MG63 (cell line): ENCODE data around the gene ZFP91. TPM values are rescaled to one million over a fixed set of nuclear protein-coding genes. Genes with fewer than 3 reads are reported as not detected.
A peak's percentile ranks its signal among the peaks of the same experiment; 100 is the strongest.

ENCODE experiments used
- DNase-seq: peaks from one replicate; pipeline ENCODE4 v3.0.0-alpha.2; 2020
- H3K27me3 ChIP-seq: fragments of 250-450 bp; sonication (Bioruptor Pico); 2 replicates; pipeline ENCODE4 v1.5.1; 2020; ENCODE audit warnings: mild to moderate bottlenecking, moderate library complexity
- H3K36me3 ChIP-seq: fragments of 250-450 bp; sonication (Bioruptor Pico); 2 replicates; pipeline ENCODE4 v1.5.1; 2020; ENCODE audit warnings: mild to moderate bottlenecking, moderate library complexity
- H3K4me3 ChIP-seq: fragments of 250-450 bp; sonication (Bioruptor Pico); 2 replicates; pipeline ENCODE4 v1.5.1; 2020; ENCODE audit warnings: mild to moderate bottlenecking, moderate library complexity
- H3K9me3 ChIP-seq: fragments of 250-450 bp; sonication (Bioruptor Pico); 2 replicates; pipeline ENCODE4 v1.5.1; 2020; ENCODE audit warnings: mild to moderate bottlenecking, moderate library complexity
- total RNA-seq: library from RNA; depleted of rRNA; stranded (reverse); fragments of >200 nt; shearing (Covaris generic); gene quantifications from 2 replicates; pipeline ENCODE4 v1.2.3, GENCODE V29; 2014; ENCODE audit warnings: low replicate concordance

The ZFP91 gene
- total RNA-seq, 1 experiment from 2014 or later, result 56.1 TPM

DNA sequence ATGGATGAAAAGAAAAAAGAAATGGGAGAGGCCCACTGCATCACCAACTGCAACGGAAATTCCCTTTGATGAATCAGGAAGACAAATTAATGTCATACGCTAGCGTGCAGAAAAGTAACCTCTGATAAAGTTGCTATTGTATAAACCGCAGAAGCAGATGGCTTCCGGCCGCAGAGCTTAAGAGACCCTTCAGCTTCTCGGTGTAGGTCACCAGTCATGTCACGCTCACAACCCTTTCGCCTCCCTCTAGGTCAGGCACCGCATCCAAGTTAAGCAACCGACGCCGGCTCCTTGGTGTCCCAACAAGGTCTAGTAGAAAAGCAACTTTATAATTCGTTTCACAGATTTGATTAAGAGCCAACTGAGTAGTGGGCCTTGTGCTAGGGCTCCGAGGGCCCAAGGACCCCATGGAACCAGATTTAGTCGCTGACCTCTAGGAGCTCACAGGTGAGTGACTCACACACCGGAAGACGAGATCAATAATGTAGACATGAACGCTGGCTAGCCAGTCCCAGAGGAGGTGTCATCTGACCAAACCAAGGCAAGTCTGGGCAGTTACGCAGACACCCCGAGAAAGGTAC lies 1.2 kb upstream of the ZFP91 start:
- DNase-seq, result peak; percentile 69
- Histone ChIP-seq H3K4me3 (peak overlapping the region; percentile 100), H3K27me3 (no peaks in the 10 kb centered on the region), H3K36me3 (peaks cover 28% of the 10 kb centered on the region), H3K9me3 (no peaks in the 10 kb centered on the region; the same call in 1 of the 2 replicates)

DNA sequence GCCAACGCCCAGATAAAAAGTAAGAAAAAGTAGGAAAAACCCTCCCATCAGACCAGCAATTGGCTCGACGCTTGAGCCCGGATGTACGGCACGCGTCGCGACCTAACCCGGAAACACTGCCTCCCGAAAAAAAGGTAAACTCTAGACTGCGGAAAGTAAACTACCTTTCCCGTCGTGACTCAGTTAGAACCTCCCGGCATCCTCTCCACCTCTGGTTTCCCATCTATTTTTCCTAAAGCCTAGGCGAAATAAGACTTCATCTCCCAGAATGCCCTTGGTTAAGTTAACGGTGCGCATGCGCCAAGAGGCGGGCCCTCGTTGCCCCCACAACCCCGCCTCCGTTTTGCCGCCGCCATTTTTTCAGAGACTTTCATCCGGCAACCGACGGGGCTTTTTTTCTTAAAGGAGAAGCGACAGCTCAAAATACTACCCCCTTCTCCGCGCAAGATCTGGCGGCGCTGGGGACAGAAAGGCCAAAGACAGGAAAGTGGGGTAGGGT lies 678 bp upstream of the ZFP91 start:
- peak; percentile 89 for DNase-seq
- Histone ChIP-seq H3K4me3 (peak overlapping the region; percentile 100), H3K9me3 (no peaks in the 10 kb centered on the region; the same call in 1 of the 2 replicates), H3K36me3 (peaks cover 30% of the 10 kb centered on the region), H3K27me3 (no peaks in the 10 kb centered on the region)

DNA sequence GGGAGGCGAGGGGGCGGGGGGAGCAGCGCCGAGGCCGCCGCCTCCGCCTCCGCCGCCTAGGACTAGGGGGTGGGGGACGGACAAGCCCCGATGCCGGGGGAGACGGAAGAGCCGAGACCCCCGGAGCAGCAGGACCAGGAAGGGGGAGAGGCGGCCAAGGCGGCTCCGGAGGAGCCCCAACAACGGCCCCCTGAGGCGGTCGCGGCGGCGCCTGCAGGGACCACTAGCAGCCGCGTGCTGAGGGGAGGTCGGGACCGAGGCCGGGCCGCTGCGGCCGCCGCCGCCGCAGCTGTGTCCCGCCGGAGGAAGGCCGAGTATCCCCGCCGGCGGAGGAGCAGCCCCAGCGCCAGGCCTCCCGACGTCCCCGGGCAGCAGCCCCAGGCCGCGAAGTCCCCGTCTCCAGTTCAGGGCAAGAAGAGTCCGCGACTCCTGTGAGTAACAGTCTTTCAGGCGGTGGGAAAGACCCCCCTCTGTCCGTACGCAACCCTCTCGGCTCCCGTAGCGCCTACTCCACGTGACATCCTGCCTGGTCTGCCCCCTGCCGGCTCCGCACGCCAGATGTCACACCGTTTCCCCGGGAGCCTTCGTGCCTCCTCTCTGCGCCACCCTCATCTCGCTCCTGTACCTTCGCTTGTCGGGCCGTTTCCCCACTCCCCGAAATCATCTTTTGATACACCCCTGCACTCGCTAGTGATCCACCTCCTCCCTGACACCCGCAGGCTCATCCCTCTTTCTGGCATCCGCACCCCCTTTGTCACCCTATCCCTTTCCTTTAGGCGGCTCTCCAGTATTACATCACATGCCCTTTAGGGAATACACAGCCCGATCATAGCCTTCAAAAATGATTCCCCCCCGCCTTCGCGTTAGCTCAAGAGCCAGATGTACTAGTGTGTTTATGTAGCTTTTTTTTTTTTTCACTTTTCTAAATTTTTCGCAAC lies 598 bp downstream of the ZFP91 start:
- Histone ChIP-seq H3K9me3 (no peaks in the 10 kb centered on the region; the same call in 1 of the 2 replicates), H3K4me3 (peak overlapping the region; percentile 100), H3K27me3 (no peaks in the 10 kb centered on the region), H3K36me3 (peaks cover 30% of the 10 kb centered on the region)
- DNase-seq, result peak; percentile 94

DNA sequence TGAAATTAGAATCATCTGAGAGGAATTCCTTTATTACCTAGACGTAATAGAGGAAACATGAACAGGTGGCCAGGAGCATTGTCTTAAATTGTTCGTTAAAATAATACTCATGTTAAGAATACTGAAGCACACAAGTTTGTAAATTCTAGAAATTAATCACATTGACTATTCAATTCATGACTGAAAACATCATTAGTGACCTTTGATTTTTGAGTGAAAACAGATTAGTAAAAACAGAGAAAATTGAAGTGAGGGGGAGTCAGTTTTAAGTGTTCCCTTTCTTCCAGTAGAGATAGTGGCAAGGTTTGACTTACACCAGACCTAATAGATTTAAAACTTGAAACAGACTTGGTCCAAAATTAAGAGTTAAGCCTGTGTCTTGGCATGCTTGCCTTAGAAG lies 1.4 kb downstream of the ZFP91 start:
- no peak for DNase-seq
- Histone ChIP-seq H3K4me3 (peak overlapping the region; percentile 100), H3K36me3 (peaks cover 33% of the 10 kb centered on the region), H3K27me3 (no peaks in the 10 kb centered on the region), H3K9me3 (no peaks in the 10 kb centered on the region; the same call in 1 of the 2 replicates)

DNA sequence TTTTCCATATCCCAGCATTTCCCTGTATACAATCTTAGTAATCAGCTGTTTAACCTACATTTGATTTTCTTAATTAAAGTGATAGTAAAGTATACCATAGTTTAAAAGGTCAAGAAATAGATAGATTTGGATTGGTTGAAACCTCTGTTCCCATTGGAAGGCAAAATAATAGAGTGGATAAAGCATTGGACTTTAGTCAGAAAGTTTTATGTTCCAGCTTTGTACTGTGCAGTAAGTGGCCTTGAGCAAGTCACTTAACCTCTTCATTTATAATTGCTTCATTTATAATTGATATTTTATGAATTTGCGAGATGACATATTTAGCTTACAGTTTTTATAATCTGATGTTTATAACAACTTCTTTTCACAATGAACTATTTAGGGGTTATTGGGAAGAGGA lies 3.6 kb downstream of the ZFP91 start:
- DNase-seq, result no peak
- Histone ChIP-seq H3K36me3 (peaks cover 50% of the 10 kb centered on the region), H3K27me3 (no peaks in the 10 kb centered on the region), H3K9me3 (no peaks in the 10 kb centered on the region; the same call in 1 of the 2 replicates), H3K4me3 (no peak overlapping the region)

DNA sequence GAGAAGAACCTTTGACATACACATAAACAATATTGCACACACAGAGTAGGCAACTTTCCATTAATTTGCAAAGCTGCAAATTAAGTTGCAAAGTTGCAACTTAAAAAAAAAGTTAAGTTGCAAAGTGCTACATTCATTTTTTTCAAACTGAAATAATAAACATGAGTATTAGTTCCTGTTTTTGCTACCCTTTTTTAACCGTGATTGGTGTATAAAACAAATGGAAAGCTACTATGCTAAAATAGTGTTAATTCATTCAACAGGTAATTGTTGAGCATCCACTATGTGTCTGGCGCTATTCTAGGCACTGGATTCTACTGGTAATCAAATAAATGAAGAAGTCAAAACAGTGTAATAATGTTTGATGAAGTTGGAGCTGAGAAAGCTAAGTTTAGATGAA lies 8.1 kb downstream of the ZFP91 start:
- no peaks in the 10 kb centered on the region; the same call in 1 of the 2 replicates for H3K9me3 ChIP-seq
- no peaks in the 10 kb centered on the region for H3K27me3 ChIP-seq
- no peak for DNase-seq
- peaks cover 52% of the 10 kb centered on the region for H3K36me3 ChIP-seq
- no peak overlapping the region for H3K4me3 ChIP-seq

DNA sequence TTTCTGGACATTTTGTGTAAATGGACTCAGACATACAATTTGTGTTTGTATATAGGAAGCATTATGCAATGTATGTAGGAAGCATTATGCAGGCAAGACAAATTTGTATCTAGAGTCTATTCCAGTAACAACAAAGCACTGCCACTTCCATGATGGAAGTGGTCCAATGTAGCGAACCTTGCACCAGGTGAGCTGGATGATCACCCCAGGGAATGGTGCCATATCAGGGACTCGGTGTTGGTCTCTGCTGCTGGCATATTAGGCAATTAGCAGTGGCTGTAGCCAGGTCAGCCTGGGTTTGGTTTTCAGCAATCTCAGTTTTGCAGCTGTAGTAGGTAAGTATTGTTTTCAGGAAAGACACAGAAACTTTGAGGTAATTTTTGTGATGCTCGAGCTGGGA lies 12.8 kb downstream of the ZFP91 start:
- no peak overlapping the region for H3K4me3 ChIP-seq
- H3K9me3 ChIP-seq, result no peaks in the 10 kb centered on the region
- H3K27me3 ChIP-seq, result no peaks in the 10 kb centered on the region
- no peak for DNase-seq
- H3K36me3 ChIP-seq, result peaks cover 66% of the 10 kb centered on the region

DNA sequence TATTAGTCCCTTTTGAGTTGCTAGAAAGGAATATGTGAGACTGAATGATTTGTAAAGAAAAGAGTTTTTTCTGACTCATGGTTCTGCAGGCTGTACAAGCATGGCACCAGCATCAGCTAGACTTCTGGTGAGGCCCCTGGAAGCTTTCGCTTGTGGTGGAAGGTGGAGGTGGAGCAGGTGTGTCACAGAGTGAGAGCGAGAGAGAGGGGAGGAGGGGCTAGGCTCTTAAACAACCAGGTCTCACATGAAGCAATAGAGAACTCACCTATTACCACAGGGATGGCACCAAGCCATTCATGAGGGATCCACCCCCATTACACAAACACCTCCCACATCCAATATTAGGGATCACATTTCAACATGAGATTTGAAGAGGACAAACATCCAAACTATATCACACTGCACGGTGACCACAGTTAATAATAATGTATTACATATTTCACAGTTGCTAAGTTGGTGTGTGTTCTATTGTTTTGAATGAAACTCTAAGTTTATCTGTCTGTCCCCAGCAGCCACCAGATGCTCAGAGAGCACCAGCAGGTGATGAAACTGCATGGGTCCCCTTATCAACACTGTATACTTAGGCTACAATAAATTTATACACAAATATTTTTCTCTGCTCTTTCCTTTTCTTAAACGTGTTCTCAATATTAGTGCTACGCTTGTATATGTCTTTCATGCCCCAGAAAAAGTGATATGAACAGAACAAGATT lies 14.1 kb downstream of the ZFP91 start:
- no peak for DNase-seq
- Histone ChIP-seq H3K9me3 (no peaks in the 10 kb centered on the region), H3K36me3 (peaks cover 60% of the 10 kb centered on the region), H3K4me3 (no peak overlapping the region), H3K27me3 (no peaks in the 10 kb centered on the region)

DNA sequence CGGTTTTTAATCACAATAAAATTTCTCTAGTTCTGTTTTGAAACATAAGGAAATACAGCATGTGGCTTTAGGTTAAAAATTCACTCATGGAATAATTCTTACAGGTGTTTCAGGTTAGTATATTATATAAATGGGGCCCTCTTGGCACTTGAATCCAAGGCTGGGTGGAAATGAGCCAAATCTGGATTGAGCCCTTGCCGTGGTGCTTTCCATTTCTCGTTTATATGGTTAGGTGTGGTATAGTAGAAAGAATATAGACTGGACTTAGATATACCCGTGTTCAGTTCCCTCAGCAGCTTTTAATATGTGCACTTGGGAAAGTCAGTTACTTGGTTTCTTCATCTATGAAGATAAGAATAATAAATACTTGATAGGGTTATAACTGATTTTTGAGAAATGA lies 16.0 kb downstream of the ZFP91 start:
- DNase-seq, result no peak
- H3K36me3 ChIP-seq, result peaks cover 59% of the 10 kb centered on the region
- H3K9me3 ChIP-seq, result no peaks in the 10 kb centered on the region

DNA sequence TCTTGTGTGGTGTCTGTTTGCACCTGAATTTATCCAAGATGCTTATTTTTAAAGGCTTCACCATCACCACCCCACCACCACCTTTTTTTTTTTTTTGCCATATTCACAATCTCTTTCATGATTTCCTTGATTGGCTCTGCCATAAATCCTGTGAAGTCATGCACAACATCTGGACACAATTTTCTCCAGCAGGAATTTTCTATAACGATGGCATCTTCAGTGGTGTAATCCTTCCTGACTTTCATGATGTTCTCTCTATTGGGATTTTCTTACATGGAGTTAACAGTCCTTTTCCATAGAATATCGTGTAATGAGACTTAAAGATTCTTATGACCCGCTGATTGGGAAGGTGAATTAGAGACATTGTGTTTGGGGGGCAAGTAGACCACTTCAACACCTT lies 17.8 kb downstream of the ZFP91 start:
- no peak for DNase-seq
- no peaks in the 10 kb centered on the region for H3K27me3 ChIP-seq

More for the DNA sequence above, 16.0 kb downstream of the ZFP91 start:
- no peaks in the 10 kb centered on the region for H3K27me3 ChIP-seq
- H3K4me3 ChIP-seq, result no peak overlapping the region

DNA sequence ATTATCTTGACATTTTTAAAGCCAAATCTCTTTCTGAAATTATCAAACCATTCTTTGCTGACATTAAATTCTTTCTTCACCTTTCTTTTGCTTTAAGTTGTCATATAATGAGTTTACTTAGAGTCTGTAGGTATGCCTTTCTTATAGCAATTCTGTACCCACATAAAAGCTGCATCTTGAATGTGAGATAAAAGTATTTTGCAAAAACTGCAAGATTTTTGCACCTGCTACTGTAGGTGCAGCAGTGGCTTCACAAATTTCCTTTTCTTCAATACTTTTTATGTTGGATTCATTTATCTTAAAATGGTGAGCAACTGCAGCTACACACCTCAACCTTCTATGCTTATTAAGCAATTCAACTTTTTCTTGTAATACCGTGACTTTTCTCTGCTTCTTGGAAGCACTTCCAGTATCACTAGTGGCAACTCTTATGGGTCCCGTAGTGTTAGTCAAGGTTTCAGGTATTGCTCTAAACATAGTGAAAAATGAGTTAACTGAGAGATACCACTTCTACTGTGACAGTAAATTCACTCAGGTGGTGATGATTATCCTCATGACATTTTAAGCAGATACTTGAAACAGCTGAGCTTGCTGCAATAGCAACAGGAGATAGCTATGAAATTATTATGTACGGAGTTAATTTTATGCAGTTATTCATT lies 18.8 kb downstream of the ZFP91 start:
- Histone ChIP-seq H3K4me3 (no peak overlapping the region), H3K9me3 (no peaks in the 10 kb centered on the region), H3K36me3 (peaks cover 44% of the 10 kb centered on the region), H3K27me3 (no peaks in the 10 kb centered on the region)
- no peak for DNase-seq

More for the DNA sequence above, 17.8 kb downstream of the ZFP91 start:
- Histone ChIP-seq H3K36me3 (peaks cover 49% of the 10 kb centered on the region), H3K4me3 (no peak overlapping the region), H3K9me3 (no peaks in the 10 kb centered on the region)

DNA sequence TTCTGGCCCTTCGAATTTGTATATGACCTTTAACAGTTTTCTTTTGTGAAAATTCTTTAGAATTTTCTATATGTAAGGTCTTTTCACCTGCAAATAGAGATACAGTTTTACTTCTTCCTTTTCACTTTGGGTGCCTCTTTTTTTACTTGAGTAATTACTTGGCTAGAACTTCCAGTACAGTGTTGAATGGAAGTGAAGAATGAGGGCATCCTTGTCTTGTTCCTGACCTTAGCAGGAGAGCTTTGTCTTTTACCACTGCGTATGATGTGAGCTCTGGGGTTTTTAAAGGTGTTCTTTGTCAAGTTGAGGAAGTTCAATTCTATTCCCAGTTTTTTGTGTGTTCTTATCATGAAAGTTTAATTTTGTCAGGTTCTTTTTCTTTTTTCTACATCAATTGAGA lies 21.6 kb downstream of the ZFP91 start:
- no peaks in the 10 kb centered on the region for H3K27me3 ChIP-seq
- DNase-seq, result no peak
- H3K4me3 ChIP-seq, result no peak overlapping the region
- H3K36me3 ChIP-seq, result peaks cover 23% of the 10 kb centered on the region
- H3K9me3 ChIP-seq, result no peaks in the 10 kb centered on the region

DNA sequence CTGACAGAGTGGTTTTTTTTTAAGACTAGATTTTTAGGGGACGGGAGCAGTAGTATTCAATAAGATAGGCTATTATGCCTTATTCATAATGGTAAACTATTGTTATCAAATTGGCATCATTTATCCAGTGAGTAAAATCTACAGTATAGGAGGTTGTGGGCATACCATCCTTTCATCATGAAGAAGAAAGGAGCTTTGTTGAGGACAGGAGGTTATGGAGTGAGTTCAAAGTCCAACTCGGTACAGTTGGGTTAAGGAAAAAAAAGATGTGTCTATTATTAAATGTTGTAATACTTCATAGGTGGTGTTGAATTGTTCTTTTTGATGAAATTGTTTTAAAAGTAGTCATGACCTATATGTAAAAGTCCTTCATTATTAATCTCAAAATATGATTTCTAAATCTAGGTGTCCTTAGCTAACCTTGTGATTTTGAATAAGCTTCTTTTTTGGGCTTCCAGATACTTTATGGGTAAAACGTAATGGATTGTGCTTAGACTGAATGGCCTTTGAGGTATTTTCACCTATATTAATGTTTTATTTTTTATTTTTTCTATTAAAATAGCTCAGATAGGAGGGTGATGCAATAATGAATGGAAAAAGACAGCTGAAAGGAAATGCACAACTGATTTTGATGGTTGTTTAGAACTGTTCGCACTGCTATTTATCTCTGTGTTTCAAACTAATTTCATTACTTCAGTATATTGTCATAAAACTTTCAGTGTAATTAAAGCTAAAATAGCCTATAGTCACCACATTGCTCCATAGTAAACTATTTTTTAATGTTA lies 28.3 kb downstream of the ZFP91 start:
- DNase-seq, result no peak
- no peaks in the 10 kb centered on the region for H3K9me3 ChIP-seq
- no peaks in the 10 kb centered on the region for H3K27me3 ChIP-seq
- no peak overlapping the region for H3K4me3 ChIP-seq
- peaks cover 30% of the 10 kb centered on the region for H3K36me3 ChIP-seq

DNA sequence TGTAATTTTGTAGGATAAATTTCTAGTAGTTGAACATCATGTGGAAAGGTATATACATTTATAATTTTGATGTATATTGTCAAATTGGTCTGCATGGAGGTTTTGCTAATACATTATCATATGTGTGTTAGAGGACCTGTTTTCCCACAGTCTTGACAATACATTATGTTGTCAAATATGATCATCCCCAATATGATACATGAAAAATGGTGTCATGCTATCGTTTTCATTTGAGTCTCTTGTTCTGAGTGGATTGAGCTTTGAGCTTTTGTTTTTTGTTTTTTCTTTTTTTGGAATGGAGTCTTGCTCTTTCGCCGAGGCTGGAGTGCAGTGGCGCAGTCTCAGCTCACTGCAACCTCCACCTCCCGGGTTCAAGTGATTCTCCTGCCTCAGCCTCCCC lies 29.5 kb downstream of the ZFP91 start:
- peaks cover 40% of the 10 kb centered on the region for H3K36me3 ChIP-seq
- no peaks in the 10 kb centered on the region for H3K27me3 ChIP-seq
- no peaks in the 10 kb centered on the region for H3K9me3 ChIP-seq
- no peak overlapping the region for H3K4me3 ChIP-seq
- no peak for DNase-seq

DNA sequence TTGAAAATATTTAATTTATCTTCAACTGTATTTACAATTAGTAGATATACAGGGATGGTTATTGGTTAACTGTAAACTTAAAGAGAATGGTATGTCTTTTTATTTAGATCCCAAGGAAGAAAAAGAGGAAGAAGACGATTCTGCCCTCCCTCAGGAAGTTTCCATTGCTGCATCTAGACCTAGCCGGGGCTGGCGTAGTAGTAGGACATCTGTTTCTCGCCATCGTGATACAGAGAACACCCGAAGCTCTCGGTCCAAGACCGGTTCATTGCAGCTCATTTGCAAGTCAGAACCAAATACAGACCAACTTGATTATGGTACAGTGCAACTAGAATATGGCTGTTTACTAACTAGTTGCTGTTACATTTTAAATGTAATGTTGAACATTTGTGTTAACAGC lies 30.9 kb downstream of the ZFP91 start:
- peaks cover 54% of the 10 kb centered on the region for H3K36me3 ChIP-seq
- DNase-seq, result no peak
- no peak overlapping the region for H3K4me3 ChIP-seq
- H3K9me3 ChIP-seq, result no peaks in the 10 kb centered on the region
- no peaks in the 10 kb centered on the region for H3K27me3 ChIP-seq

DNA sequence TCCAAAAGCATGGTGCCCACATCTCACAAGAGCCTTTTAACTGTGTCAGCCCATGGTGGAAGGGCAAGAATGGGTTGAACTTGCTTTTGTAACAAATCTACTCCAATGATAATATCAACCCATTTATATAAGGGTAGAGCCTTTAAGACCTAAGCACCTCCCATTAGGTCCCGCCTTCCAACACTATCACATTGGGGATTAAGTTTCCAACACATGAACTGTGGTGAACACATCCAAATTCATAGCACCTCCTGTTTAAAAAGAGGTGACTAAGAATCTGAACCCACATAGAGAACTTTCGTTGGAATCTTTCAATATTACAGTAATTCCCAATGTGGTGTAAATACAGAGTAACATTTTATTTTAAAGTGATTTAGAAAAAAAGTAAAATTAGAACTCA lies 34.4 kb downstream of the ZFP91 start:
- Histone ChIP-seq H3K36me3 (peaks cover 82% of the 10 kb centered on the region), H3K4me3 (no peak overlapping the region), H3K27me3 (no peaks in the 10 kb centered on the region), H3K9me3 (no peaks in the 10 kb centered on the region)
- DNase-seq, result no peak
